ENCODE data around the gene KIF21B.

KIF21B gene

GRCh38 chr1:201019321-201019977 lies 4.1 kb downstream of the KIF21B start:
- peak; percentile 86 for DNase-seq

- no peak for DNase-seq
Observed at GRCh38 chr1:201017828-201018163, 5.7 kb downstream of the KIF21B start.

- no peak for DNase-seq
Observed at GRCh38 chr1:201016943-201017827, 6.3 kb downstream of the KIF21B start.

GRCh38 chr1:201016211-201016651 lies 7.3 kb downstream of the KIF21B start:
- DNase-seq: no peak

- DNase-seq: no peak
Observed at GRCh38 chr1:201015551-201016091, 7.9 kb downstream of the KIF21B start.

- DNase-seq: no peak
Observed at GRCh38 chr1:201014816-201015200, 8.7 kb downstream of the KIF21B start.

GRCh38 chr1:201013991-201014815 lies 9.3 kb downstream of the KIF21B start:
- no peak for DNase-seq

- DNase-seq: no peak
Observed at GRCh38 chr1:201013031-201013485, 10.5 kb downstream of the KIF21B start.

GRCh38 chr1:201011616-201012015 lies 11.9 kb downstream of the KIF21B start:
- DNase-seq: no peak

- no peak for DNase-seq
Observed at GRCh38 chr1:201009962-201010645, 13.4 kb downstream of the KIF21B start.

GRCh38 chr1:201008666-201009360 lies 14.7 kb downstream of the KIF21B start:
- DNase-seq: no peak

GRCh38 chr1:201007481-201007880 lies 16.0 kb downstream of the KIF21B start:
- DNase-seq: no peak

GRCh38 chr1:201006450-201006849 lies 17.1 kb downstream of the KIF21B start:
- no peak for DNase-seq

- DNase-seq: no peak
Observed at GRCh38 chr1:201004732-201005131, 18.8 kb downstream of the KIF21B start.

GRCh38 chr1:201004154-201004553 lies 19.4 kb downstream of the KIF21B start:
- no peak for DNase-seq

- DNase-seq: no peak
Observed at GRCh38 chr1:201002510-201002909, 21.0 kb downstream of the KIF21B start.

- DNase-seq: no peak
Observed at GRCh38 chr1:201001962-201002361, 21.6 kb downstream of the KIF21B start.

- DNase-seq: no peak
Observed at GRCh38 chr1:201000391-201000790, 23.1 kb downstream of the KIF21B start.

- DNase-seq: no peak
Observed at GRCh38 chr1:200999667-201000066, 23.8 kb downstream of the KIF21B start.

GRCh38 chr1:200998323-200998722 lies 25.2 kb downstream of the KIF21B start:
- DNase-seq: no peak

GRCh38 chr1:200992382-200993048 lies 31.0 kb downstream of the KIF21B start:
- no peak for DNase-seq

All from activated naive CD4-positive, alpha-beta T cell treated with anti-CD3 and anti-CD28 coated beads, Interleukin-2, amount 50 U/mL, for 16 hours (primary cell).